IMR-90 (cell line): ENCODE results near the gene DNAI2. TPM values are rescaled to one million over a fixed set of nuclear protein-coding genes. Genes with fewer than 3 reads are reported as not detected.
A peak's percentile ranks its signal among the peaks of the same experiment; 100 is the strongest.

ENCODE experiments used
- ATAC-seq: fragments of 200-7000 bp; cut with Tn5 transposase; 2 replicates; pipeline ENCODE4 v1.9.1; 2020; ENCODE audit warnings: low read depth, mild to moderate bottlenecking, moderate library complexity
- BruUV-seq: library from RNA; stranded (reverse); fragments of 400-500 nt; replicated peaks from 2 replicates; lab custom pipeline; 2021; lab: Mats Ljungman, UMichigan
- CTCF ChIA-PET: fragments of 300-600 bp; formaldehyde crosslinking; extraction: SDS; loops from one replicate; lab custom pipeline; 2021; ENCODE audit warnings: antibody characterized with exemption; lab: Yijun Ruan, JAX
- POLR2A ChIA-PET: fragments of 300-600 bp; sonication (Branson Sonifier 250); formaldehyde crosslinking; loops from one replicate; lab custom pipeline; 2022; ENCODE audit warnings: antibody characterized with exemption; ENCODE audit not compliant: unreplicated experiment; lab: Charles Lee
- DNase-seq: peaks from one replicate; pipeline ENCODE4 v3.0.0; 2013
- H2AFZ ChIP-seq: replicated peaks from 2 replicates; pipeline ENCODE3; 2013; ENCODE audit warnings: low read length, mild to moderate bottlenecking; ENCODE audit not compliant: poor library complexity
- H2AK5ac ChIP-seq: 2 replicates; pipeline ENCODE4 v1.6.1; 2013; ENCODE audit warnings: low read depth, low read length, inconsistent platforms
- H2AK9ac ChIP-seq: replicated peaks from 2 replicates; pipeline ENCODE3; 2013; ENCODE audit warnings: mild to moderate bottlenecking, low read depth, low read length, moderate library complexity; ENCODE audit not compliant: poor library complexity
- H2BK120ac ChIP-seq: 2 replicates; pipeline ENCODE4 v1.6.1; 2013; ENCODE audit warnings: low read depth, low read length, inconsistent platforms
- H2BK15ac ChIP-seq: 3 replicates; pipeline ENCODE4 v1.6.1; 2013; ENCODE audit warnings: low read depth, low read length, inconsistent platforms
- H2BK20ac ChIP-seq: 2 replicates; pipeline ENCODE4 v1.6.1; 2013; ENCODE audit warnings: low read depth, mild to moderate bottlenecking, inconsistent platforms, low read length, moderate library complexity
- H2BK5ac ChIP-seq: 2 replicates; pipeline ENCODE4 v1.6.1; 2013; ENCODE audit warnings: mild to moderate bottlenecking, low read depth, low read length, inconsistent platforms; ENCODE audit not compliant: poor library complexity, severe bottlenecking
- H3K14ac ChIP-seq: replicated peaks from 2 replicates; pipeline ENCODE4 v1.6.1; 2013; ENCODE audit warnings: low read depth, low read length, inconsistent platforms
- H3K18ac ChIP-seq: 2 replicates; pipeline ENCODE4 v1.6.1; 2013; ENCODE audit warnings: low read depth, low read length, control low read depth
- H3K23ac ChIP-seq: 2 replicates; pipeline ENCODE4 v1.6.1; 2013; ENCODE audit warnings: low read depth, low read length, inconsistent platforms
- H3K27ac ChIP-seq: 2 replicates; pipeline ENCODE4 v1.5.1; 2013; ENCODE audit warnings: mild to moderate bottlenecking, control low read depth, low read length; ENCODE audit not compliant: insufficient read depth
- H3K27me3 ChIP-seq: 2 replicates; pipeline ENCODE4 v1.6.1; 2013; ENCODE audit warnings: low read length; ENCODE audit not compliant: control insufficient read depth, insufficient read depth
- H3K36me3 ChIP-seq: 2 replicates; pipeline ENCODE4 v1.6.1; 2013; ENCODE audit warnings: low read length, mixed read lengths; ENCODE audit not compliant: control insufficient read depth, insufficient read depth
- H3K4ac ChIP-seq: 2 replicates; pipeline ENCODE4 v1.6.1; 2013; ENCODE audit warnings: low read depth, low read length, inconsistent platforms
- H3K4me1 ChIP-seq: 2 replicates; pipeline ENCODE4 v1.6.1; 2013; ENCODE audit warnings: low read length, mixed read lengths; ENCODE audit not compliant: control insufficient read depth, insufficient read depth
- H3K4me2 ChIP-seq: 2 replicates; pipeline ENCODE4 v1.6.1; 2013; ENCODE audit warnings: low read depth, mild to moderate bottlenecking, control low read depth, low read length, moderate library complexity
- H3K4me3 ChIP-seq: 2 replicates; pipeline ENCODE4 v1.5.1; 2013; ENCODE audit warnings: low read depth, mild to moderate bottlenecking, control low read depth, low read length, moderate library complexity; ENCODE audit not compliant: insufficient read depth
- H3K56ac ChIP-seq: 2 replicates; pipeline ENCODE4 v1.6.1; 2013; ENCODE audit warnings: low read length, inconsistent platforms; ENCODE audit not compliant: insufficient read depth; ENCODE audit errors: extremely low read depth
- H3K79me1 ChIP-seq, 2 experiments: 2 replicates each; pipeline ENCODE4 v1.6.1; 2013; ENCODE audit warnings: low read length in 2 of 2, inconsistent platforms in 1 of 2, low read depth in 1 of 2
- H3K9ac ChIP-seq: 2 replicates; pipeline ENCODE4 v1.6.1; 2013; ENCODE audit warnings: low read depth, low read length, control low read depth
- H3K9me1 ChIP-seq: 2 replicates; pipeline ENCODE4 v1.6.1; 2013; ENCODE audit warnings: low read length, inconsistent platforms; ENCODE audit not compliant: insufficient read depth
- H3K9me3 ChIP-seq: 2 replicates; pipeline ENCODE4 v1.6.1; 2013; ENCODE audit warnings: low read length; ENCODE audit not compliant: control insufficient read depth, insufficient read depth
- H4K20me1 ChIP-seq: 2 replicates; pipeline ENCODE4 v1.6.1; 2013; ENCODE audit warnings: low read length, inconsistent platforms; ENCODE audit not compliant: insufficient read depth
- H4K5ac ChIP-seq: 2 replicates; pipeline ENCODE4 v1.6.1; 2013; ENCODE audit warnings: mild to moderate bottlenecking, low read depth, low read length, control low read depth
- H4K8ac ChIP-seq, 2 experiments: 2 replicates each; pipeline ENCODE4 v1.6.1; 2013; ENCODE audit warnings: low read depth in 2 of 2, low read length in 2 of 2, control low read depth in 1 of 2, inconsistent platforms in 1 of 2
- H4K91ac ChIP-seq: 2 replicates; pipeline ENCODE4 v1.6.1; 2013; ENCODE audit warnings: low read depth, low read length, inconsistent platforms; ENCODE audit not compliant: insufficient read depth
- CTCF ChIP-seq: conservative IDR thresholded peaks from 2 replicates; pipeline ENCODE4 v1.5.1; 2012; ENCODE audit warnings: mild to moderate bottlenecking, low read depth, low read length, improper control_type of control experiment
- ELK1 ChIP-seq: fragments of 150-350 bp; IDR thresholded peaks from 2 replicates; pipeline ENCODE4 v1.6.1; 2016; ENCODE audit warnings: low read depth, mild to moderate bottlenecking, low read length, moderate library complexity, borderline replicate concordance
- FOS ChIP-seq: fragments of 150-350 bp; IDR thresholded peaks from 2 replicates; pipeline ENCODE4 v1.6.1; 2016; ENCODE audit warnings: low read depth, low read length
- MAFK ChIP-seq: IDR thresholded peaks from 2 replicates; pipeline ENCODE4 v1.6.1; 2012; ENCODE audit warnings: low read depth, low read length, improper control_type of control experiment
- NFE2L2 ChIP-seq: fragments of 150-350 bp; IDR thresholded peaks from 2 replicates; pipeline ENCODE4 v1.6.1; 2016; ENCODE audit warnings: low read depth, mild to moderate bottlenecking, low read length
- POLR2A ChIP-seq: IDR thresholded peaks from 2 replicates; pipeline ENCODE4 v1.6.1; 2012; ENCODE audit warnings: mild to moderate bottlenecking, low read depth, low read length
- RAD21 ChIP-seq: IDR thresholded peaks from 2 replicates; pipeline ENCODE4 v1.6.1; 2012; ENCODE audit warnings: low read length, improper control_type of control experiment
- RFX5 ChIP-seq: IDR thresholded peaks from 2 replicates; pipeline ENCODE4 v1.8.0; 2012; ENCODE audit warnings: low read depth, mild to moderate bottlenecking, low read length, moderate library complexity
- SMC3 ChIP-seq: fragments of 150-350 bp; IDR thresholded peaks from 2 replicates; pipeline ENCODE4 v1.6.1; 2016; ENCODE audit warnings: low read depth, mild to moderate bottlenecking, antibody characterized with exemption, low read length, moderate library complexity
- USF2 ChIP-seq: fragments of 150-350 bp; IDR thresholded peaks from 2 replicates; pipeline ENCODE4 v1.6.1; 2017; ENCODE audit warnings: mild to moderate bottlenecking, antibody characterized with exemption, low read length, low read depth
- WGBS, 2 experiments: methylation state at CpG; one replicate each; pipeline versions ENCODE4 v1.1.5 to v1.1.7; 2013; ENCODE audit warnings: missing lambda C conversion rate in 2 of 2; ENCODE audit not compliant: insufficient read length in 1 of 2; ENCODE audit errors: extremely low coverage in 2 of 2; 5-methylcytosine and 5-hydroxymethylcytosine counted together
- dilution Hi-C: fragments of 300-500 bp; cut with HindIII; formaldehyde crosslinking; loops from one replicate; pipeline ENCODE4 v1.14.3; 2018; ENCODE audit warnings: low sequenced_read_pairs; ENCODE audit not compliant: unreplicated experiment
- in situ Hi-C: fragments of 300-500 bp; cut with MboI; formaldehyde crosslinking; loops from 3 replicates; pipeline ENCODE4 v1.14.3; 2019; ENCODE audit warnings: low sequenced_read_pairs, inconsistent platforms, mixed read lengths
- intact Hi-C: fragments of 100-400 bp; cut with micrococcal nuclease; formaldehyde crosslinking; loops from 2 replicates; pipeline ENCODE4 v1.10.0; 2022
- polyA plus RNA-seq, 3 experiments: library from polyadenylated mRNA; depleted of rRNA; stranded (reverse); fragments of >200 nt; gene quantifications; 2 replicates each; pipeline ENCODE4 v1.2.3, GENCODE V29; 2012; ENCODE audit warnings: low replicate concordance in 1 of 3
- total RNA-seq: library from RNA; depleted of rRNA; stranded (reverse); fragments of >200 nt; gene quantifications from 2 replicates; pipeline ENCODE4 v1.2.3, GENCODE V29; 2012

DNAI2 gene
- total and polyA plus RNA-seq, 2 of the 4 experiments (the other 2 are of a cell fraction), result not detected

DNA sequence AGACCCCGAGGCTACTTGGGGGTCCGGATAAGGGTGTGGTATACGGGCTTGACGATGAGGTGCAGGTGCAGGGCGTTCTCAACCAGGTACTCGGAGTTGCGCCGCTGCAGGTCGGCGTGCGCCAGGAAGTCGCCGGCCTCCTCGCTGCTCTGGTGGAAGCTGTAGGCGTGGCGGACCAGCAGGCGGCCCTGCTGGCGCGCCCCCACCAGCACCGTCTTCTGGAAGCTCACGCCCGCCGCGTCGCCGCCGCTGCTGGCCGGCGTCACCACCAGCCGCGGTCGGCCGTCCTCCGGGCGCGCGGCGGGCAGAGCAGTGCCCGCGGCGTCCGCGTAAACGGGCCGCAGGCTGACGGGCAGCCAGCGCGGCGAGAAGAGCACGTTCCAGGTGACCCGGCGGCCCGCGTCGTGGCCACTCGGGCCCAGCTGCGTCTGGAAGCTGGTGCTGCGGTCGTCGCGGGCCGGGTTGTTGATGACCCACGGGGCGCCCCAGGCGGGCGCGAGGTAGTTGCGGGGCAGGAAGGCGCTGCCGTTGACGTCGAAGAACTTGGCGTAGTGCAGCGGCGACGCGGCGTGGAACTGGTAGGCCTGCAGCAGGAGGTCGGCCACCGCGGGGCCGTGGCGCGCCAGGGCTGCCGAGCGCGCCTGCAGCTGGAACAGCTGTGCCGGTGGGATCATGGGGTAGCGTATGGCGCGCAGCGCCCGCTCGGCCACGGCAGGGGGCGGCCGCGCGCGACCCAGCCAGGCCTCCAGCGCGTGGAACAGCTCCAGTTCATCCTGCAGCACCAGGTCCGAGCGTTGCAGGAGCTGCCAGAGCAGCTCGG is 82.8 kb downstream of the DNAI2 start (continued):
- TF ChIP-seq POLR2A, result no peak

- Histone ChIP-seq H2AK5ac (no peak overlapping the region), H4K8ac (no peak overlapping the region), H3K9me1 (no peaks in the 10 kb centered on the region), H2BK20ac (no peak overlapping the region), H3K4me1 (no peaks in the 10 kb centered on the region), H4K91ac (no peak overlapping the region), H2AFZ (peak overlapping the region; percentile 11), H2BK120ac (no peak overlapping the region), H3K56ac (no peak overlapping the region), H3K14ac (no peak overlapping the region), H2BK15ac (no peak overlapping the region), H3K27me3 (peaks cover 13% of the 10 kb centered on the region; the same call in 1 of the 2 replicates), H3K79me1 (no peaks in the 10 kb centered on the region), H3K9me3 (no peaks in the 10 kb centered on the region), H4K20me1 (no peaks in the 10 kb centered on the region), H3K18ac (no peak overlapping the region), H3K4me3 (no peak overlapping the region), H3K9ac (no peak overlapping the region), H3K27ac (no peak overlapping the region), H3K36me3 (no peaks in the 10 kb centered on the region), H3K23ac (no peak overlapping the region), H4K5ac (no peak overlapping the region), H3K4ac (no peak overlapping the region), H2AK9ac (no peak overlapping the region), H3K4me2 (no peak overlapping the region), H2BK5ac (no peak overlapping the region)
- WGBS, 2 experiments, result 9% methylated on average over 15 of the region's 32 CpGs; no CpG with 5 or more reads in 1 of the 2 experiments
- intact Hi-C loops (no loop called here), dilution Hi-C loops (no loop called here), in situ Hi-C loops (no loop called here)
- CTCF ChIA-PET, result no interaction called here
- no peak for DNase-seq
- POLR2A ChIA-PET, result no interaction called here
- no peak for TF ChIP-seq NFE2L2
- no peak for TF ChIP-seq SMC3
- TF ChIP-seq MAFK, result no peak
- TF ChIP-seq CTCF, result no peak
- TF ChIP-seq RFX5, result no peak
- no peak for TF ChIP-seq USF2
- no peak for TF ChIP-seq RAD21
- no peak for TF ChIP-seq FOS
- no peak for TF ChIP-seq ELK1
- BruUV-seq, result no TSS peak
- ATAC-seq, result no peak
Observed at GRCh38 chr17:74357466-74357809, 83.4 kb downstream of the DNAI2 start.
